OCI-LY7 (cell line): Measurements from ENCODE around the gene EMC6. TPM values are rescaled to one million over a fixed set of nuclear protein-coding genes. Genes with fewer than 3 reads are reported as not detected.

Experiments used
- BruUV-seq: library from RNA; stranded (reverse); fragments of 400-500 nt; replicated peaks from 2 replicates; lab custom pipeline; 2021; lab: Mats Ljungman, UMichigan
- CTCF ChIA-PET: fragments of 300-600 bp; sonication (Branson Sonifier 250); formaldehyde crosslinking; loops from one replicate; lab custom pipeline; 2022; ENCODE audit warnings: antibody characterized with exemption; ENCODE audit not compliant: unreplicated experiment; lab: Charles Lee
- POLR2A ChIA-PET: fragments of 300-600 bp; sonication (Branson Sonifier 250); formaldehyde crosslinking; loops from one replicate; lab custom pipeline; 2022; ENCODE audit warnings: antibody characterized with exemption; lab: Charles Lee
- DNase-seq: peaks from one replicate; pipeline ENCODE4 v3.0.0-alpha.2; 2015; ENCODE audit warnings: low spot score
- H2AFZ ChIP-seq: fragments of 200-600 bp; sonication (generic), shearing (Covaris generic); 2 replicates; pipeline ENCODE4 v1.6.1; 2014; ENCODE audit warnings: mild to moderate bottlenecking, antibody characterized with exemption, low read length, moderate library complexity
- H3K27ac ChIP-seq: fragments of 200-600 bp; sonication (generic); 2 replicates; pipeline ENCODE4 v1.5.1; 2014; ENCODE audit warnings: mixed run types, low read depth, mild to moderate bottlenecking, moderate library complexity, low read length, inconsistent platforms; ENCODE audit not compliant: poor library complexity, severe bottlenecking
- H3K36me3 ChIP-seq: fragments of 200-600 bp; sonication (generic); 2 replicates; pipeline ENCODE4 v1.6.1; 2014; ENCODE audit warnings: mild to moderate bottlenecking, antibody characterized with exemption, low read length, moderate library complexity, mixed read lengths; ENCODE audit not compliant: insufficient read depth
- H3K4me1 ChIP-seq: fragments of 200-600 bp; sonication (generic); 2 replicates; pipeline ENCODE4 v1.5.1; 2014; ENCODE audit warnings: mild to moderate bottlenecking, low read length; ENCODE audit not compliant: insufficient read depth, poor library complexity, severe bottlenecking
- H3K4me2 ChIP-seq: fragments of 200-600 bp; sonication (generic); 2 replicates; pipeline ENCODE4 v1.6.1; 2014; ENCODE audit warnings: mild to moderate bottlenecking, low read length
- H3K4me3 ChIP-seq: fragments of 200-600 bp; sonication (generic); 2 replicates; pipeline ENCODE4 v1.5.1; 2014; ENCODE audit warnings: mild to moderate bottlenecking, low read depth, low read length; ENCODE audit not compliant: poor library complexity, severe bottlenecking
- H3K79me2 ChIP-seq: fragments of 200-600 bp; sonication (generic); 2 replicates; pipeline ENCODE4 v1.6.1; 2016; ENCODE audit warnings: low read depth, mild to moderate bottlenecking, low read length, moderate library complexity, mixed read lengths; ENCODE audit not compliant: insufficient read depth
- H3K9me2 ChIP-seq: fragments of 200-600 bp; sonication (generic); 2 replicates; pipeline ENCODE4 v1.6.1; 2016; ENCODE audit warnings: mild to moderate bottlenecking, low read length, mixed read lengths; ENCODE audit not compliant: insufficient read depth
- H3K9me3 ChIP-seq: fragments of 200-600 bp; sonication (generic); 2 replicates; pipeline ENCODE4 v1.6.1; 2014; ENCODE audit warnings: mild to moderate bottlenecking, mixed run types, low read length, mixed read lengths
- H4K20me1 ChIP-seq: fragments of 200-600 bp; sonication (generic); 2 replicates; pipeline ENCODE4 v1.6.1; 2014; ENCODE audit warnings: mild to moderate bottlenecking, antibody characterized with exemption, low read length, moderate library complexity, mixed read lengths; ENCODE audit not compliant: insufficient read depth
- EZH2phosphoT487 ChIP-seq: fragments of 200-600 bp; sonication (generic); IDR thresholded peaks from 2 replicates; pipeline ENCODE4 v1.6.1; 2018; ENCODE audit warnings: low read depth, borderline replicate concordance, mild to moderate bottlenecking, mixed run types, antibody characterized with exemption, low read length, moderate library complexity, mixed read lengths
- intact Hi-C: fragments of 100-400 bp; cut with micrococcal nuclease; formaldehyde crosslinking; loops from one replicate; pipeline ENCODE4 v1.10.0; 2022; ENCODE audit not compliant: unreplicated experiment
- total RNA-seq, 2 experiments: library from RNA; depleted of rRNA in 1 of 2; stranded (reverse); fragments of >200 nt in 1 of 2; shearing (Covaris generic) in 1 of 2; gene quantifications; 2 replicates each; pipeline ENCODE4 v1.2.3, GENCODE V29; 2014 to 2022
- TF ChIP-seq, protein P1 (sequence below): fragments of 200-600 bp; sonication (generic); conservative IDR thresholded peaks from 2 replicates; pipeline ENCODE4 v1.5.1; 2014; ENCODE audit warnings: mild to moderate bottlenecking, antibody characterized with exemption, low read length, moderate library complexity, mixed read lengths

EMC6 gene
- total RNA-seq, 2 experiments from 2014 or later = 36.0 to 54.6 TPM

DNA sequence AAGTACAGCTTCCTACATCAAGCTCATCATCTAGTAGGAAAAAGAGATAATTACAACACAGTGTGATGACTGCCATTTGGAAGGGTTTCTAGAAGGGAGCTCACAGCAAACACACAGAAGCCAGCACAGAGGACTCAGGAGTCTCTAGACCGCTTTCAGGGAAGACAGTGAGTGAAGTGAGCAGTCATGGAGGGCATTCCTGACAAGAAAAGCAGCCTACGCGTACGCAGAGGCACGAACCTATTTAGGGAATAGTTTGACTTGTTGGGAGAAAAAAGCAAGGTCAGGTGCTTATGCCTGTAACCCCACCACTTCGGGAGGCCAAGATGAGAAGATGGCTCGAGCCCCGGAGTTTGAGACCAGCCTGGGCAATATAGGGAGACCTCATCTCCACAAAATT, 46.7 kb downstream of the EMC6 start:
- Histone ChIP-seq H3K36me3 (peaks cover 81% of the 10 kb centered on the region), H4K20me1 (no peaks in the 10 kb centered on the region), H3K9me2 (no peaks in the 10 kb centered on the region), H3K27ac (peak overlapping the region; percentile 7), H3K9me3 (no peaks in the 10 kb centered on the region), H2AFZ (no peak overlapping the region), H3K4me2 (0 out of 2 replicates have a peak overlapping the region, but pooled peaks have one; percentile 6), H3K79me2 (peaks cover 28% of the 10 kb centered on the region), H3K4me1 (peaks cover 72% of the 10 kb centered on the region), H3K4me3 (no peak overlapping the region)
- ChIA-PET CTCF (no interaction called here), POLR2A (interaction anchor here (0.6 kb wide), 1 partner anchor 13 kb away, joined by 5 read pairs; no protein-coding TSS in a partner anchor)
- no TSS peak for BruUV-seq
- intact Hi-C loops = no loop called here
- no peak for DNase-seq
- TF ChIP-seq EZH2phosphoT487 = no peak
- TF ChIP-seq, protein P1, sequence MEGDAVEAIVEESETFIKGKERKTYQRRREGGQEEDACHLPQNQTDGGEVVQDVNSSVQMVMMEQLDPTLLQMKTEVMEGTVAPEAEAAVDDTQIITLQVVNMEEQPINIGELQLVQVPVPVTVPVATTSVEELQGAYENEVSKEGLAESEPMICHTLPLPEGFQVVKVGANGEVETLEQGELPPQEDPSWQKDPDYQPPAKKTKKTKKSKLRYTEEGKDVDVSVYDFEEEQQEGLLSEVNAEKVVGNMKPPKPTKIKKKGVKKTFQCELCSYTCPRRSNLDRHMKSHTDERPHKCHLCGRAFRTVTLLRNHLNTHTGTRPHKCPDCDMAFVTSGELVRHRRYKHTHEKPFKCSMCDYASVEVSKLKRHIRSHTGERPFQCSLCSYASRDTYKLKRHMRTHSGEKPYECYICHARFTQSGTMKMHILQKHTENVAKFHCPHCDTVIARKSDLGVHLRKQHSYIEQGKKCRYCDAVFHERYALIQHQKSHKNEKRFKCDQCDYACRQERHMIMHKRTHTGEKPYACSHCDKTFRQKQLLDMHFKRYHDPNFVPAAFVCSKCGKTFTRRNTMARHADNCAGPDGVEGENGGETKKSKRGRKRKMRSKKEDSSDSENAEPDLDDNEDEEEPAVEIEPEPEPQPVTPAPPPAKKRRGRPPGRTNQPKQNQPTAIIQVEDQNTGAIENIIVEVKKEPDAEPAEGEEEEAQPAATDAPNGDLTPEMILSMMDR = no peak

DNA sequence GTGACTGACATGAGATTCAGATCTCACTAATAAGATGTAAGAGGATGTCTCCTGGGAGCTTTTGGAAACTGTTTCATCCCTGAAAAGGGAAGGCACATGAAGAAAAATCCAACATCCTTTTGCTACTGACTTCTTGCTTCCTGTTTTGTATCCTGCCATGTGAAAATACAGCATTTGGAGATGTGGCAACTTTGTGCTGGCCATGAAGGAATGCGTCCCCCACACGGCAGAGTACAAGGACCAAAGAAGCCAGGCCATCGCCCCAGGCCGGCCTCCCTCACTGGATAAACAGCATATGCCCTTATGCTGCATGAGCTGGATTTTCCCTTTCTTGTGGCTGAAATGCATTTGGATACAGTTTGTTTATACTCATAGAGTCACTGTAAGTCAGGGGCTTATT, 49.6 kb downstream of the EMC6 start:
- Histone ChIP-seq H3K79me2 (peaks cover 48% of the 10 kb centered on the region), H3K9me3 (no peaks in the 10 kb centered on the region), H3K4me1 (peaks cover 62% of the 10 kb centered on the region), H3K9me2 (no peaks in the 10 kb centered on the region), H3K4me2 (no peak overlapping the region), H3K27ac (peak overlapping the region; percentile 5), H3K36me3 (peaks cover 71% of the 10 kb centered on the region), H3K4me3 (no peak overlapping the region), H4K20me1 (no peaks in the 10 kb centered on the region), H2AFZ (no peak overlapping the region)
- no TSS peak for BruUV-seq
- intact Hi-C loops = no loop called here
- TF ChIP-seq, protein P1 = no peak
- no peak for TF ChIP-seq EZH2phosphoT487
- DNase-seq = no peak
- ChIA-PET CTCF (no interaction called here), POLR2A (no interaction called here)

DNA sequence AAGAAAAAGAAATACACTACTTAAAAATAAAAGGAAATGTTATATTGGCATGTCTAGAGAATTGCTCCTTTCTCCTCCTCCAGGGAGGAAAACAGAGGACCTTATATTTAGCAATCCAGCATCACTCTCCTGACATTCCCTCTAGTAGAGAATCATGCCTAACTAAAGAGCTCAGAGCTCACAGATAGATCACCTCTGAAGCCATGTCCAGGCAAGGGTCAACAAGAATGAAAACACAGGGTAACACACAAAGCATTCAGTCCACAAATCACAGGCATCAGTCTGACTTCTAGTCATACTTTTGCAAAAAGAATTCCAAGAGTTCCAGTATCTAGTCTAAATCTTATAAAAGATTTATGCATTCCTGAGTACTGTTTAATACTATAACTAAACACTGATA, 50.7 kb downstream of the EMC6 start:
- Histone ChIP-seq H3K4me1 (peaks cover 55% of the 10 kb centered on the region), H3K79me2 (peaks cover 57% of the 10 kb centered on the region), H3K9me2 (no peaks in the 10 kb centered on the region), H3K27ac (peak overlapping the region; percentile 77), H4K20me1 (no peaks in the 10 kb centered on the region), H2AFZ (no peak overlapping the region), H3K4me3 (no peak overlapping the region), H3K36me3 (peaks cover 63% of the 10 kb centered on the region), H3K4me2 (peak overlapping the region; percentile 73), H3K9me3 (no peaks in the 10 kb centered on the region)
- no TSS peak for BruUV-seq
- ChIA-PET POLR2A (interaction anchor here (0.7 kb wide), 1 partner anchor 57 kb away, joined by 4 read pairs; no protein-coding TSS in a partner anchor), CTCF (no interaction called here)
- DNase-seq = no peak
- intact Hi-C loops = no loop called here
- no peak for TF ChIP-seq EZH2phosphoT487
- TF ChIP-seq, protein P1 = no peak

Other genes with a start within 250 kb of the EMC6 start
- not detected in 2 replicates for gene OR1E2, start 235.0 kb upstream of the EMC6 start, total RNA-seq (2014; rRNA removed; shearing (Covaris generic))
- not detected in 2 replicates for gene OR1E2, start 235.0 kb upstream of the EMC6 start, total RNA-seq (2022)
- not detected in 2 replicates for gene SPATA22, start 197.0 kb upstream of the EMC6 start, total RNA-seq (2014; rRNA removed; shearing (Covaris generic))
- not detected in 2 replicates for gene SPATA22, start 197.0 kb upstream of the EMC6 start, total RNA-seq (2022)
- gene ASPA, start 192.8 kb upstream of the EMC6 start, total RNA-seq (2014; rRNA removed; shearing (Covaris generic)) = not detected in 2 replicates
- not detected in 2 replicates for gene ASPA, start 192.8 kb upstream of the EMC6 start, total RNA-seq (2022)
- not detected in 2 replicates for gene TRPV3, start 111.0 kb upstream of the EMC6 start, total RNA-seq (2014; rRNA removed; shearing (Covaris generic))
- 0.06 TPM in 1 of 2 replicates, not detected in the other for gene TRPV3, start 111.0 kb upstream of the EMC6 start, total RNA-seq (2022)
- gene TRPV1, start 59.4 kb upstream of the EMC6 start, total RNA-seq (2014; rRNA removed; shearing (Covaris generic)) = 2.2 and 2.7 TPM in 2 replicates
- gene TRPV1, start 59.4 kb upstream of the EMC6 start, total RNA-seq (2022) = 2.9 and 4.5 TPM in 2 replicates
- 17.0 and 21.4 TPM in 2 replicates for gene SHPK, start 32.6 kb upstream of the EMC6 start, total RNA-seq (2014; rRNA removed; shearing (Covaris generic))
- gene SHPK, start 32.6 kb upstream of the EMC6 start, total RNA-seq (2022) = 15.7 and 16.9 TPM in 2 replicates
- 5.6 and 6.7 TPM in 2 replicates for gene CTNS, start 32.1 kb upstream of the EMC6 start, total RNA-seq (2014; rRNA removed; shearing (Covaris generic))
- 11.9 and 13.6 TPM in 2 replicates for gene CTNS, start 32.1 kb upstream of the EMC6 start, total RNA-seq (2022)
- gene TAX1BP3, start 234 bp upstream of the EMC6 start, total RNA-seq (2014; rRNA removed; shearing (Covaris generic)) = 12.4 and 19.8 TPM in 2 replicates
- 24.3 and 24.8 TPM in 2 replicates for gene TAX1BP3, start 234 bp upstream of the EMC6 start, total RNA-seq (2022)
- 143 and 150 TPM in 2 replicates for gene P2RX5, start 27.3 kb downstream of the EMC6 start, total RNA-seq (2014; rRNA removed; shearing (Covaris generic))
- gene P2RX5, start 27.3 kb downstream of the EMC6 start, total RNA-seq (2022) = 173 and 195 TPM in 2 replicates
- 60.8 and 88.6 TPM in 2 replicates for gene HASPIN, start 55.1 kb downstream of the EMC6 start, total RNA-seq (2014; rRNA removed; shearing (Covaris generic))
- gene HASPIN, start 55.1 kb downstream of the EMC6 start, total RNA-seq (2022) = 66.2 and 71.3 TPM in 2 replicates
- gene ITGAE, start 132.4 kb downstream of the EMC6 start, total RNA-seq (2014; rRNA removed; shearing (Covaris generic)) = 57.3 and 61.2 TPM in 2 replicates
- 51.2 and 52.2 TPM in 2 replicates for gene ITGAE, start 132.4 kb downstream of the EMC6 start, total RNA-seq (2022)
- gene NCBP3, start 177.4 kb downstream of the EMC6 start, total RNA-seq (2014; rRNA removed; shearing (Covaris generic)) = 24.5 and 56.5 TPM in 2 replicates
- 45.7 and 47.8 TPM in 2 replicates for gene NCBP3, start 177.4 kb downstream of the EMC6 start, total RNA-seq (2022)
- gene CAMKK1, start 224.2 kb downstream of the EMC6 start, total RNA-seq (2014; rRNA removed; shearing (Covaris generic)) = 2.6 and 2.7 TPM in 2 replicates
- 2.7 and 3.5 TPM in 2 replicates for gene CAMKK1, start 224.2 kb downstream of the EMC6 start, total RNA-seq (2022)
- 0.41 and 0.69 TPM in 2 replicates for gene P2RX1, start 247.7 kb downstream of the EMC6 start, total RNA-seq (2014; rRNA removed; shearing (Covaris generic))
- gene P2RX1, start 247.7 kb downstream of the EMC6 start, total RNA-seq (2022) = 3.3 and 4.5 TPM in 2 replicates